SK-N-MC (cell line): ENCODE results near the gene RPLP2.

ENCODE experiments used
- EZH2 ChIP-seq: fragments of 200-600 bp; sonication (generic); IDR thresholded peaks from one replicate; pipeline ENCODE4 v1.6.1; 2017; ENCODE audit warnings: antibody characterized with exemption
- POLR2AphosphoS5 ChIP-seq: IDR thresholded peaks from 2 replicates; pipeline ENCODE4 v1.6.1; 2012; ENCODE audit warnings: mild to moderate bottlenecking, low read depth, low read length, borderline replicate concordance

DNA sequence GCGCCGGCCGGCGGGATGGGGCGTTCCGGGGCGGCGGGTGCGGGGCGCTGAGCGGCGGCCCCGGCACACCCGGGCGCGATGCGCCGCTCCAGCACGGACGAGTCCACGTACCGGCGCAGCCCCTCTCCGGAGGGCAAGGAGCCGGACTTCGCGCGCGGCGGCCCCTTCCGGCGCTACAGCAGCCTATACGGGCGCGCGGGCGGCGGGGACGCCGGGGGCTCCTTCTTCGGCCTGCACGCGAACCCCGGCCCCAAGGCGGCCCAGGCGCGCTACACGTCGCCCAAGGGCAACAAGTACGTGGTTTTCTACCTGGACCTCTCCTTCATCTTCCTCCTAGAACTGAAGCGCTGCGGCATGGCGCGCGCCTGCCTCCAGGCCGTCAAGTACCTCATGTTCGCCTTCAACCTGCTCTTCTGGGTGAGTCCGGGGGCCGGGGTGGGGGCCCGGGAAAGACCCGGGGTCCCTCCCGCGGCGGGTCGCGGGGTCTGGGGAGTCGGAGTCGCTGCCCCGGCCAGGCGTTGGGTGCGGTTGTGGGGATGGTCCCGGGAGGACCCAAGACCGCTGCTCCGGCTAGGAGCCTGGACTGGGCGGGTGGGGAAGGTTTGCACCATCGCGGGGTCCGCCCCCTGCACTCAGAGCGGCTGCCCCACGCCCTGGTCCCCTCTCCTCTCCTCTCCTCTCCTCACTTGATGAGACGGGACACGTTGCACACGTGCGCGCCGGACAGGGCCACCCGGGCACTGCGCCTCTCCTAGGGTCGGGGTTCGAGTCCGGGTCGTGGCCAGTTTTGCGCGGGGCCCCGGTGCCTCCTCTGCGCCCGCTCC, 40.4 kb downstream of the RPLP2 start:
- no peak for TF ChIP-seq EZH2
- no peak for TF ChIP-seq POLR2AphosphoS5
